GM23248 (cell line): ENCODE results near the gene TRPV4.

Experiments
- EZH2 ChIP-seq: fragments of 200-600 bp; sonication (generic); IDR thresholded peaks from 2 replicates; pipeline ENCODE4 v1.6.1; 2018; ENCODE audit warnings: antibody characterized with exemption, mild to moderate bottlenecking; ENCODE audit not compliant: insufficient read depth, poor library complexity, severe bottlenecking
- EZH2phosphoT487 ChIP-seq: fragments of 200-600 bp; sonication (generic); IDR thresholded peaks from 2 replicates; pipeline ENCODE4 v1.6.1; 2018; ENCODE audit warnings: antibody characterized with exemption, moderate library complexity, mild to moderate bottlenecking, low read depth; ENCODE audit not compliant: insufficient read depth

DNA sequence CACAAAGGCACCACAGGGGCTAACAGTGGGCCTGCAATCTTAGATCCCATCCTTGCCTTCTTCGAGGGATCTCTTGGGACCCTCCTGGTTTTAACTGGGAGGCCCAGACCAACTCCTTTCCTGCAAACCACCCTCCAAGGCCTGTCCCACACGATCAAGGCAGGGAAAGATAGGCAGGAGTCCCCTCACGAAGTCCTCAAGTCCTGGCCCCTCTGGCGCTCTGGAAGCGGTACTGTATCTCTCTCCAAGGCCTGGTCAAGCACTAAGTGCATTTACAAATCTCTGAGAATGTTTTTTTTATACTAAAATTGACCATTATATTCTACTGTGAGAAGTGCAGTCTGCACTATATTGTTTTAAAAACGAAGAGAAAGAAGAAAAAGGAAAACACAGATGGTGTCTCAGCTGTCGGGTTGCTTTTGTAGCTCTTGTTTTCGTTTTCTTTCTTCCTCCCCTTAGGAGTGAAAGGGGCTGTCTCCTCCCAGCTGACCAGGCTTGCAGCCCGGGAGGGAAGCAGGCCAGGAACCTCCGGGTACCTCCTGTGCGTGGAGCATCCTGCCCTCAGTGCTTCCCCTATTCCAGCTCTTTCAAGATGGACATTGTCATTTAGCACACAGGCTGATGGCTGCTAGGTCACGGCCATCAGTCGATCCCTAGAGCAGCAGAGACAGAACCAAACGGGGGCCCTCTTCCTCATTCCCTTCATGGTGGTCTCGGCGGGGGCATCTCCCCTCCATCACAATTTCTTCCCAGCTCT, 62.9 kb downstream of the TRPV4 start:
- TF ChIP-seq EZH2 (no peak), EZH2phosphoT487 (no peak)
